ENCODE measurements around the gene PAX5. TPM values are rescaled to one million over a fixed set of nuclear protein-coding genes. Genes with fewer than 3 reads are reported as not detected.

Gene PAX5
- total RNA-seq, 1 experiment from 2014 or later, result 6.6 TPM

DNA sequence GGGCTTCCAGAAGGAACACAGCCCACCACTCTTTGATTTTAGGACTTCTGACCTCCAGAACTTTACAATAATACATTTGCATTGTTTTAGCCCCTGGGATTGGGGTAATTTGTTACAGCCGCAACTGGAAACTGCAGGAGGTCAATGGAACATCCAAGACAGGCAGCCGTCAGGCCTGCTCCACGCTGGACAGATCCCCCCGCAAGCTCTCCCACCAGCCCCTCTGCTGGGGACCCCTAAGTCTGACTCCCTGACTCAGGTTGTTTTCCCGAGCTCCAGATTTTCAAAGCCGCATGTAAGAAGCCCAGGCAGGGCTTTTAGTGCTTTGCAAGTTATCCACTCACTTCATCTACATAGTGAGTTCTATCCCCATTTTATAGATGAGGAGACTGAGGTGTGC is 127.6 kb downstream of the PAX5 start (continued):
- TF ChIP-seq, protein P1, sequence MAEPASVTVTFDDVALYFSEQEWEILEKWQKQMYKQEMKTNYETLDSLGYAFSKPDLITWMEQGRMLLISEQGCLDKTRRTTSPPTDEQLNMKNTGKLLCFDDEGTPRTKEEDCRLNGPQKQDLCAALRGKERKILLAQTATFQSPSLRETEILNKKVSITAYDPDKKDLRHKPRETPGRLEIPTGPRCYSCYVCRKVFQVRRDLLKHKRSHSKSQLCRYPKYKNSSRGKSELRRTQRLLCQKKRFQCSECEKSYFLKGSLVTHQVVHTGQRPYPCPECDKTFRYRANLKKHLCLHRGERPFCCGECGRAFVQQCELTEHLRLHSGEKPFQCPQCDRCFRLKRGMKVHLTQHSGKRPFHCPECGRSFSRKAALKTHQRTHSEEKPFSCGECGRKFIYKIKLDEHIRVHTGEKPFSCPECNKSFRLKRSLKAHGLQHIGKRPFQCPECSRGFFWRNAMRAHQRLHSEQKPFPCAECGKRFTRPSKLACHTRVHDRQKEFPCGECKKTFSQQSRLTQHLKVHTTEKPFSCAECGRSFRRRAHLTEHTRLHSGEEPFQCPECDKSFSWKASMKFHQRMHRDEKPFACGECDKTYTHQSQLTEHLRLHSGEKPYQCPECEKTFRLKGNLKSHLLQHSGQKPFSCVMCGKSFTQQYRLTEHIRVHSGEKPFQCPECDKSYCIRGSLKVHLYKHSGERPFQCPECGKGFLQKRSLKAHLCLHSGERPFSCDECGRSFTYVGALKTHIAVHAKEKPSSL (CRISPR knock-in tag; conservative IDR thresholded peaks at IDR 0.05), result no peak
- TF ChIP-seq TEAD1 (CRISPR knock-in tag; IDR thresholded peaks at IDR 0.05) (no peak), NR1H2 (CRISPR knock-in tag; IDR thresholded peaks at IDR 0.05) (no peak), JUN (CRISPR knock-in tag; IDR thresholded peaks at IDR 0.05) (no peak), HMGA2 (CRISPR knock-in tag; IDR thresholded peaks at IDR 0.05) (no peak)
- TF ChIP-seq, protein P2, sequence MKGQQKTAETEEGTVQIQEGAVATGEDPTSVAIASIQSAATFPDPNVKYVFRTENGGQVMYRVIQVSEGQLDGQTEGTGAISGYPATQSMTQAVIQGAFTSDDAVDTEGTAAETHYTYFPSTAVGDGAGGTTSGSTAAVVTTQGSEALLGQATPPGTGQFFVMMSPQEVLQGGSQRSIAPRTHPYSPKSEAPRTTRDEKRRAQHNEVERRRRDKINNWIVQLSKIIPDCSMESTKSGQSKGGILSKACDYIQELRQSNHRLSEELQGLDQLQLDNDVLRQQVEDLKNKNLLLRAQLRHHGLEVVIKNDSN (CRISPR knock-in tag; IDR thresholded peaks at IDR 0.05), result no peak
- TF ChIP-seq, protein P3, sequence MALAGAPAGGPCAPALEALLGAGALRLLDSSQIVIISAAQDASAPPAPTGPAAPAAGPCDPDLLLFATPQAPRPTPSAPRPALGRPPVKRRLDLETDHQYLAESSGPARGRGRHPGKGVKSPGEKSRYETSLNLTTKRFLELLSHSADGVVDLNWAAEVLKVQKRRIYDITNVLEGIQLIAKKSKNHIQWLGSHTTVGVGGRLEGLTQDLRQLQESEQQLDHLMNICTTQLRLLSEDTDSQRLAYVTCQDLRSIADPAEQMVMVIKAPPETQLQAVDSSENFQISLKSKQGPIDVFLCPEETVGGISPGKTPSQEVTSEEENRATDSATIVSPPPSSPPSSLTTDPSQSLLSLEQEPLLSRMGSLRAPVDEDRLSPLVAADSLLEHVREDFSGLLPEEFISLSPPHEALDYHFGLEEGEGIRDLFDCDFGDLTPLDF (CRISPR knock-in tag; IDR thresholded peaks at IDR 0.05), result no peak
- TF ChIP-seq, protein P4, sequence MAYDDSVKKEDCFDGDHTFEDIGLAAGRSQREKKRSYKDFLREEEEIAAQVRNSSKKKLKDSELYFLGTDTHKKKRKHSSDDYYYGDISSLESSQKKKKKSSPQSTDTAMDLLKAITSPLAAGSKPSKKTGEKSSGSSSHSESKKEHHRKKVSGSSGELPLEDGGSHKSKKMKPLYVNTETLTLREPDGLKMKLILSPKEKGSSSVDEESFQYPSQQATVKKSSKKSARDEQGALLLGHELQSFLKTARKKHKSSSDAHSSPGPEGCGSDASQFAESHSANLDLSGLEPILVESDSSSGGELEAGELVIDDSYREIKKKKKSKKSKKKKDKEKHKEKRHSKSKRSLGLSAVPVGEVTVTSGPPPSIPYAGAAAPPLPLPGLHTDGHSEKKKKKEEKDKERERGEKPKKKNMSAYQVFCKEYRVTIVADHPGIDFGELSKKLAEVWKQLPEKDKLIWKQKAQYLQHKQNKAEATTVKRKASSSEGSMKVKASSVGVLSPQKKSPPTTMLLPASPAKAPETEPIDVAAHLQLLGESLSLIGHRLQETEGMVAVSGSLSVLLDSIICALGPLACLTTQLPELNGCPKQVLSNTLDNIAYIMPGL (CRISPR knock-in tag; IDR thresholded peaks at IDR 0.05), result no peak

DNA sequence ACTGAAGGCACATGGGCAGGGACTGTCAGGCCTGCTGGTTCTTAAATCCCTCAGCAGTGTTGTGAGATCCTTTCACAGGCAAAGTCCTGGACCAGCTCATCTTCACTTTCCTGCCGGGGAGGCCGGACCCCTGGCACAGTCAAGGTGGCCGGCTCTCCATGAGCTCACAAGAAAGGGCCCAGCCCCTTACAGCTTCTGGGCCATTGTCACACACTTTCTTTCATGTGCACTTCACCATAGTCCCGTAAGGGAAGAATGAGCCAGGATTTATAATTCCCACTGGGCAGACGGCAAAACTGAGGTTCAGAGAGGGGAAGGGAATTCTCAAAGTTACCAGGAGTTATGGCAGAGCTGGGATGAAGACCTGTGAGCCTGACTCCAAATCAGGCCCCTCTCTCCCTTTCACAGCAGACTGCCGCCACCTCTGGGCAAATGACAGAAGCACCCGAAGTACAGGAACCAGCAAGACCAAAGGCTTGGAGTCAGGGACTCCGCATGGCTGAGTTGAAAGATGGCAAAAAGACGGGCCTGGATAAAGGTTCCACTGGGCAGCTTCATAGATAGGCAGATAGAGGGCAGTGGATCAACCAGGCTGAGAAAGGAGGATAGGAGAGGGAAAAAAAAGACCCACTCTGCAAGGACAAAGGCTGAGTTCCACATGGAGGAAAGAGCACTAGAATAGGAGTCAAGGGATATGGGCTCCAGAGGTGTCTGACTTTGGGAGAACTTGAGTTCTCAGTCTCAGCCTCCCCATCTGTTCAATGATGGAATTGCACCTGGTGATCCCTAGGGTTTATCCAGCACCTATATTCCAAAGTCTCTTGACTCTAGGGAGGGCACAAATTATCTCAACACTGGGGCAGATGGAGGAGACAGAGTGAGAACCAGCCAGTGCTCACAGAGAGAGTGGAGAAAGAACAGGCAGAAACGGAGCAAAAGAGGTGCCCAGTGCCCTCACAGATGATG is 128.7 kb downstream of the PAX5 start:
- no peak overlapping the region for H3K27ac Mint-ChIP-seq
- CTCF ChIA-PET, result interaction anchor here (0.6 to 5.8 kb wide), 24 partner anchors 8 to 114 kb away, joined by 3 to 70 read pairs (median 4); no protein-coding TSS in a partner anchor
- ATAC-seq, result peak; percentile 70

More for the DNA sequence above, 128.7 kb downstream of the PAX5 start:
- Mint-ChIP-seq H3K4me3 (no peak overlapping the region), H3K36me3 (no peaks in the 10 kb centered on the region), H3K27me3 (ENCODE audit: low read depth) (no peaks in the 10 kb centered on the region), H3K9me3 (no peaks in the 10 kb centered on the region), H3K4me1 (peaks cover 10% of the 10 kb centered on the region)
- POLR2A ChIA-PET, result interaction anchor here (0.5 kb wide), 1 partner anchor 279 kb away, joined by 3 read pairs; no protein-coding TSS in a partner anchor
- peak; percentile 48 for DNase-seq (ENCODE audit: low spot score)
- TF ChIP-seq, protein P5, sequence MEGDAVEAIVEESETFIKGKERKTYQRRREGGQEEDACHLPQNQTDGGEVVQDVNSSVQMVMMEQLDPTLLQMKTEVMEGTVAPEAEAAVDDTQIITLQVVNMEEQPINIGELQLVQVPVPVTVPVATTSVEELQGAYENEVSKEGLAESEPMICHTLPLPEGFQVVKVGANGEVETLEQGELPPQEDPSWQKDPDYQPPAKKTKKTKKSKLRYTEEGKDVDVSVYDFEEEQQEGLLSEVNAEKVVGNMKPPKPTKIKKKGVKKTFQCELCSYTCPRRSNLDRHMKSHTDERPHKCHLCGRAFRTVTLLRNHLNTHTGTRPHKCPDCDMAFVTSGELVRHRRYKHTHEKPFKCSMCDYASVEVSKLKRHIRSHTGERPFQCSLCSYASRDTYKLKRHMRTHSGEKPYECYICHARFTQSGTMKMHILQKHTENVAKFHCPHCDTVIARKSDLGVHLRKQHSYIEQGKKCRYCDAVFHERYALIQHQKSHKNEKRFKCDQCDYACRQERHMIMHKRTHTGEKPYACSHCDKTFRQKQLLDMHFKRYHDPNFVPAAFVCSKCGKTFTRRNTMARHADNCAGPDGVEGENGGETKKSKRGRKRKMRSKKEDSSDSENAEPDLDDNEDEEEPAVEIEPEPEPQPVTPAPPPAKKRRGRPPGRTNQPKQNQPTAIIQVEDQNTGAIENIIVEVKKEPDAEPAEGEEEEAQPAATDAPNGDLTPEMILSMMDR (IDR thresholded peaks at IDR 0.05), result 0 out of 2 replicates have a peak, but pooled peaks have one; percentile 15
- TF ChIP-seq ZNF263 (CRISPR knock-in tag; IDR thresholded peaks at IDR 0.05; ENCODE audit: low read depth), result no peak

Measured in WTC11 (cell line).